GM12875 (cell line): ENCODE results near the gene CST11.

Source experiments
- H3K4me3 ChIP-seq: one replicate; pipeline ENCODE4 v1.5.1; 2011; ENCODE audit warnings: low read depth, low read length, control low read depth
- CTCF ChIP-seq: IDR thresholded peaks from 2 replicates; pipeline ENCODE4 v1.5.1; 2011; ENCODE audit warnings: low read depth, mild to moderate bottlenecking, control low read depth, inconsistent platforms, low read length, moderate library complexity, borderline replicate concordance; ENCODE audit not compliant: insufficient read depth

The CST11 gene

GRCh38 chr20:23442436-23442835 lies 10.2 kb downstream of the CST11 start:
- no peak for TF ChIP-seq CTCF

GRCh38 chr20:23441850-23442313 lies 10.8 kb downstream of the CST11 start:
- H3K4me3 ChIP-seq: no peak overlapping the region
- peak; percentile 84 for TF ChIP-seq CTCF

More at GRCh38 chr20:23442436-23442835, 10.2 kb downstream of the CST11 start:
- H3K4me3 ChIP-seq: no peak overlapping the region

GRCh38 chr20:23440004-23440403 lies 12.7 kb downstream of the CST11 start:
- TF ChIP-seq CTCF: no peak
- no peak overlapping the region for H3K4me3 ChIP-seq

DNA sequence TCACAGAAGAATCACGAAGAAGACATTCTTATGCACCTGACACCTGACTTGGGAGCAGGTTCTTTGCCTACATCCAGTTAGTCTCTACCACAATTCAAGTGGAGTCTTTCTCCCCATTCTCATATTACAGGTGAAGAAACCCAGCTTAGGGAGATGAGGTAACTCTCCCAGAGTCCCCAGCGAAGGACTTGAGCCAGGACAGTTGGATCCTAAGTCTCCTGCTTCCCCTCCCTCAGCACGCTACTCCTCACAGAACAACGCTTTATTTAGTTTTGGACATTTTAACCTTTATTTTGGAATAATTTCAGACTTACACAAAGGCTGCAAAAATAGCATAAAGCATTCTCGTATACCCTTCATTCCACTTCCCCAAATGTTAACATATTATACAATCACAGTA lies 14.0 kb downstream of the CST11 start:
- TF ChIP-seq CTCF: no peak
- H3K4me3 ChIP-seq: no peak overlapping the region

GRCh38 chr20:23437126-23437899 lies 15.4 kb downstream of the CST11 start:
- no peak for TF ChIP-seq CTCF
- no peak overlapping the region for H3K4me3 ChIP-seq

DNA sequence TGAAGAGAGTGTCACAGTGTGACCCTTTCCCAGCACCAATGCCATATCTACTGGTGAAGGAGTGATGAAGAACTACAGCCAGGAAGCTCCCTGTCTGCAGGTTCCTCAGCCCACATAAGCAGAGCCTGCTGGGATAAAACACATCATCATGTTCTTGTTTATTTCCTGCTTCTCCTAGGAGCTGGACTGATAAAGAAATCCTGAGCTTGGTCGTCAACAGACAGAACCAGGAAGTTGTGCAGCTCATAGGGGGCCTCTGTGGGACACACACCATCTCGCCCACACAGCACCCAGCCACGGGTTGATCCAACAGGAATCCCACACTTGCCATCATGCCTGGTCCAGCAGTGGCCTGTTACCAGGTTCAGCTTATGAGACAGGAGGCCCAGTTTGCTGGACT lies 16.0 kb downstream of the CST11 start:
- no peak for TF ChIP-seq CTCF
- no peak overlapping the region for H3K4me3 ChIP-seq
